Stomach smooth muscle (tissue), 2 donors: Measurements from ENCODE around the gene UAP1L1.

ENCODE experiments used
- H3K27ac ChIP-seq: one replicate; pipeline ENCODE4 v1.7.0; 2013; ENCODE audit warnings: mild to moderate bottlenecking, low read length, inconsistent platforms
- H3K27me3 ChIP-seq, 2 donors: one replicate each; pipeline ENCODE4 v1.7.0; 2013; ENCODE audit warnings: low read length in 2 of 2; ENCODE audit not compliant: insufficient read depth in 2 of 2, control insufficient read depth in 1 of 2
- H3K36me3 ChIP-seq, 2 donors: one replicate each; pipeline ENCODE4 v1.7.0; 2013; ENCODE audit warnings: low read length in 2 of 2; ENCODE audit not compliant: control insufficient read depth in 2 of 2, insufficient read depth in 2 of 2
- H3K4me1 ChIP-seq: one replicate; pipeline ENCODE4 v1.7.0; 2013; ENCODE audit warnings: low read length; ENCODE audit not compliant: control insufficient read depth, insufficient read depth
- H3K4me3 ChIP-seq, 2 donors: one replicate each; pipeline ENCODE4 v1.7.0; 2013; ENCODE audit warnings: low read length in 2 of 2
- H3K9ac ChIP-seq, 2 donors: one replicate each; pipeline ENCODE4 v1.7.0; 2013; ENCODE audit warnings: low read length in 2 of 2, mild to moderate bottlenecking in 1 of 2
- H3K9me3 ChIP-seq, 2 donors: one replicate each; pipeline ENCODE4 v1.7.0; 2013; ENCODE audit warnings: low read length in 2 of 2; ENCODE audit not compliant: control insufficient read depth in 2 of 2
- donor health status: healthy.
- donor health status: Pancreatic carcinoma.

UAP1L1 gene

GRCh38 chr9:137070906-137071275, 6.4 kb upstream of the UAP1L1 start:
- Histone ChIP-seq H3K4me1 (peaks cover 13% of the 10 kb centered on the region), H3K27ac (no peak overlapping the region), H3K9me3 (no peaks in the 10 kb centered on the region), H3K9ac (no peak overlapping the region), H3K4me3 (peak overlapping the region in 1 of 2 donors; percentile 64), H3K36me3 (no peaks in the 10 kb centered on the region), H3K27me3 (peaks cover 17 to 23% of the 10 kb centered on the region in 2 donors)

GRCh38 chr9:137071282-137071681, 6.0 kb upstream of the UAP1L1 start:
- Histone ChIP-seq H3K27me3 (peaks cover 17 to 20% of the 10 kb centered on the region in 2 donors), H3K36me3 (no peaks in the 10 kb centered on the region), H3K9ac (no peak overlapping the region), H3K4me3 (peak overlapping the region in 1 of 2 donors; percentile 64), H3K4me1 (peaks cover 13% of the 10 kb centered on the region), H3K9me3 (no peaks in the 10 kb centered on the region), H3K27ac (no peak overlapping the region)

- no peak overlapping the region for H3K9ac ChIP-seq
- H3K36me3 ChIP-seq, result no peaks in the 10 kb centered on the region
- H3K9me3 ChIP-seq, result no peaks in the 10 kb centered on the region
- no peak overlapping the region for H3K4me3 ChIP-seq
- H3K27ac ChIP-seq, result no peak overlapping the region
- H3K4me1 ChIP-seq, result peaks cover 32% of the 10 kb centered on the region
- peaks cover 9 to 26% of the 10 kb centered on the region in 2 donors for H3K27me3 ChIP-seq
Observed at GRCh38 chr9:137073992-137074399, 3.3 kb upstream of the UAP1L1 start.

- no peak overlapping the region for H3K4me3 ChIP-seq
- peaks cover 30% of the 10 kb centered on the region for H3K4me1 ChIP-seq
- H3K9me3 ChIP-seq, result no peaks in the 10 kb centered on the region
- no peak overlapping the region for H3K9ac ChIP-seq
- H3K36me3 ChIP-seq, result peaks cover 0 to 2% of the 10 kb centered on the region in 2 donors
- H3K27me3 ChIP-seq, result peaks cover 9 to 26% of the 10 kb centered on the region in 2 donors
- no peak overlapping the region for H3K27ac ChIP-seq
Observed at GRCh38 chr9:137074657-137075274, 2.6 kb upstream of the UAP1L1 start.

- Histone ChIP-seq H3K9me3 (no peaks in the 10 kb centered on the region), H3K27me3 (peaks cover 12 to 30% of the 10 kb centered on the region in 2 donors), H3K4me1 (peaks cover 27% of the 10 kb centered on the region), H3K36me3 (peaks cover 0 to 2% of the 10 kb centered on the region in 2 donors), H3K4me3 (no peak overlapping the region), H3K9ac (no peak overlapping the region), H3K27ac (no peak overlapping the region)
Observed at GRCh38 chr9:137075275-137075775, 2.0 kb upstream of the UAP1L1 start.

GRCh38 chr9:137076636-137077009, 694 bp upstream of the UAP1L1 start:
- no peak overlapping the region for H3K27ac ChIP-seq
- H3K27me3 ChIP-seq, result peaks cover 14 to 35% of the 10 kb centered on the region in 2 donors
- no peaks in the 10 kb centered on the region for H3K9me3 ChIP-seq
- H3K4me1 ChIP-seq, result peaks cover 19% of the 10 kb centered on the region
- peak overlapping the region in 1 of 2 donors; percentile 38 for H3K9ac ChIP-seq
- peak overlapping the region; percentile 31 to 54 for H3K4me3 ChIP-seq
- H3K36me3 ChIP-seq, result peaks cover 0 to 3% of the 10 kb centered on the region in 2 donors

GRCh38 chr9:137077758-137078693, 709 bp downstream of the UAP1L1 start:
- Histone ChIP-seq H3K4me1 (peaks cover 19% of the 10 kb centered on the region), H3K9ac (peak overlapping the region in 1 of 2 donors; percentile 15), H3K27ac (no peak overlapping the region)

GRCh38 chr9:137078701-137079400, 1.5 kb downstream of the UAP1L1 start:
- peaks cover 23% of the 10 kb centered on the region for H3K4me1 ChIP-seq
- H3K9ac ChIP-seq, result no peak overlapping the region
- H3K9me3 ChIP-seq, result no peaks in the 10 kb centered on the region
- peaks cover 0 to 6% of the 10 kb centered on the region in 2 donors for H3K36me3 ChIP-seq
- H3K4me3 ChIP-seq, result peak overlapping the region in 1 of 2 donors; percentile 70
- H3K27ac ChIP-seq, result no peak overlapping the region
- peaks cover 14 to 39% of the 10 kb centered on the region in 2 donors for H3K27me3 ChIP-seq

More at GRCh38 chr9:137077758-137078693, 709 bp downstream of the UAP1L1 start:
- H3K27me3 ChIP-seq, result peaks cover 14 to 39% of the 10 kb centered on the region in 2 donors
- no peaks in the 10 kb centered on the region for H3K9me3 ChIP-seq
- peak overlapping the region; percentile 35 to 70 for H3K4me3 ChIP-seq
- peaks cover 0 to 6% of the 10 kb centered on the region in 2 donors for H3K36me3 ChIP-seq

GRCh38 chr9:137079401-137079787, 2.1 kb downstream of the UAP1L1 start:
- peaks cover 24% of the 10 kb centered on the region for H3K4me1 ChIP-seq
- no peak overlapping the region for H3K9ac ChIP-seq
- H3K27me3 ChIP-seq, result peaks cover 14 to 39% of the 10 kb centered on the region in 2 donors
- H3K36me3 ChIP-seq, result peaks cover 0 to 6% of the 10 kb centered on the region in 2 donors
- H3K27ac ChIP-seq, result no peak overlapping the region
- no peaks in the 10 kb centered on the region for H3K9me3 ChIP-seq
- H3K4me3 ChIP-seq, result no peak overlapping the region
